ENCODE results near the gene VCAN. TPM values are rescaled to one million over a fixed set of nuclear protein-coding genes. Genes with fewer than 3 reads are reported as not detected.

The VCAN gene
- total and polyA plus RNA-seq, 2 donors (not counting 1 experiment from before 2014, with no cell fraction given) = 2.0 TPM; not detected in 1

DNA sequence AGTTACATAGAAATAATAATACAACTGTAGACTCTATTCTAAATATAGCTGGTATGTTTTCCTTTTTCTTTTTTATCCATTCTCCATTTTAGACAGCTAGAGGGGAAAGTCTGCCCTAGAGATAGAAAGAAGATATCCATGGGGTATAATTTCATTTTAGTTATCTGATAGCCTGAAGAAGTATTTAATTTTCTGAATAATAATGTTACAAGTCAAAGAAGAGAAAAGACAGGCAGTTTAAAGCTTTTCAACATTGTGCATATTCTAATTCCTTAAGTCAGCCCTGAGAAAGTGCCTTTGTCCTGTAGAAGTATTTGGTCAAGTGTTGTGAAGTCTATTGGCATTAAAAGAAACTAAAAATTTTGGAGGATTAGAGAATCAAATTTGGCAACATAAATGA, 2.5 kb upstream of the VCAN start:
- peaks cover 30% of the 10 kb centered on the region for H3K4me1 Mint-ChIP-seq
- no peaks in the 10 kb centered on the region for H3K79me2 ChIP-seq (ENCODE audit: control insufficient read depth, insufficient read depth, low read length)
- ChIA-PET CTCF (no interaction called here), POLR2A (no interaction called here)
- no peaks in the 10 kb centered on the region for H4K20me1 ChIP-seq (ENCODE audit: control insufficient read depth, insufficient read depth, low read length, poor library complexity, severe bottlenecking)
- intact Hi-C loops (cut with micrococcal nuclease) = no loop called here
- ATAC-seq (ENCODE audit: low read depth) = no peak
- H3K36me3 ChIP-seq (replicated peaks in 1 of 2; ENCODE audit: control extremely low read depth in 1 of 2, control insufficient read depth in 1 of 2, extremely low read depth in 1 of 2, insufficient read depth in 2 of 2, low read length in 1 of 2) = no peaks in the 10 kb centered on the region
- peaks cover 0 to 15% (median 0%) of the 10 kb centered on the region in 3 donors for H3K9me3 ChIP-seq (ENCODE audit: control extremely low read depth in 1 of 3, control insufficient read depth in 2 of 3, insufficient read depth in 1 of 3, low read length in 2 of 3)
- H3K4me3 Mint-ChIP-seq = no peak overlapping the region
- H3K27me3 ChIP-seq (replicated peaks in 1 of 4; ENCODE audit: control extremely low read depth in 1 of 4, control insufficient read depth in 3 of 4, insufficient read depth in 4 of 4, low read length in 3 of 4) = peaks cover 0 to 33% (median 23%) of the 10 kb centered on the region in 4 experiments
- H3K4me1 ChIP-seq (ENCODE audit: control insufficient read depth in 2 of 2, insufficient read depth in 2 of 2, low read length in 2 of 2) = peaks cover 22 to 26% of the 10 kb centered on the region in 2 donors
- TF ChIP-seq, protein P1, sequence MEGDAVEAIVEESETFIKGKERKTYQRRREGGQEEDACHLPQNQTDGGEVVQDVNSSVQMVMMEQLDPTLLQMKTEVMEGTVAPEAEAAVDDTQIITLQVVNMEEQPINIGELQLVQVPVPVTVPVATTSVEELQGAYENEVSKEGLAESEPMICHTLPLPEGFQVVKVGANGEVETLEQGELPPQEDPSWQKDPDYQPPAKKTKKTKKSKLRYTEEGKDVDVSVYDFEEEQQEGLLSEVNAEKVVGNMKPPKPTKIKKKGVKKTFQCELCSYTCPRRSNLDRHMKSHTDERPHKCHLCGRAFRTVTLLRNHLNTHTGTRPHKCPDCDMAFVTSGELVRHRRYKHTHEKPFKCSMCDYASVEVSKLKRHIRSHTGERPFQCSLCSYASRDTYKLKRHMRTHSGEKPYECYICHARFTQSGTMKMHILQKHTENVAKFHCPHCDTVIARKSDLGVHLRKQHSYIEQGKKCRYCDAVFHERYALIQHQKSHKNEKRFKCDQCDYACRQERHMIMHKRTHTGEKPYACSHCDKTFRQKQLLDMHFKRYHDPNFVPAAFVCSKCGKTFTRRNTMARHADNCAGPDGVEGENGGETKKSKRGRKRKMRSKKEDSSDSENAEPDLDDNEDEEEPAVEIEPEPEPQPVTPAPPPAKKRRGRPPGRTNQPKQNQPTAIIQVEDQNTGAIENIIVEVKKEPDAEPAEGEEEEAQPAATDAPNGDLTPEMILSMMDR (IDR thresholded peaks at IDR 0.05) = no peak
- TF ChIP-seq EZH2 (IDR thresholded peaks at IDR 0.05; ENCODE audit: borderline replicate concordance, insufficient read depth, low read depth, low read length, poor library complexity, severe bottlenecking) = no peak
- no peak overlapping the region for H3K4me2 ChIP-seq (replicated peaks; ENCODE audit: low read depth, low read length, poor library complexity, severe bottlenecking)
- no peak overlapping the region for H3K4me3 ChIP-seq (ENCODE audit: control extremely low read depth in 1 of 5, extremely low read depth in 1 of 5, insufficient read depth in 1 of 5, low read depth in 2 of 5, low read length in 4 of 5)
- H3K9ac ChIP-seq (ENCODE audit: low read length) = no peak overlapping the region
- DNase-seq = no peak
- no peak overlapping the region for H2AFZ ChIP-seq (ENCODE audit: insufficient read depth, low read depth, low read length, poor library complexity, severe bottlenecking)
- H3K27ac ChIP-seq (ENCODE audit: low read length in 2 of 2) = no peak overlapping the region
- H3K27ac Mint-ChIP-seq = no peak overlapping the region
- H3K9me3 Mint-ChIP-seq (ENCODE audit: insufficient read depth) = no peaks in the 10 kb centered on the region
- H3K27me3 Mint-ChIP-seq = peaks cover 78% of the 10 kb centered on the region

DNA sequence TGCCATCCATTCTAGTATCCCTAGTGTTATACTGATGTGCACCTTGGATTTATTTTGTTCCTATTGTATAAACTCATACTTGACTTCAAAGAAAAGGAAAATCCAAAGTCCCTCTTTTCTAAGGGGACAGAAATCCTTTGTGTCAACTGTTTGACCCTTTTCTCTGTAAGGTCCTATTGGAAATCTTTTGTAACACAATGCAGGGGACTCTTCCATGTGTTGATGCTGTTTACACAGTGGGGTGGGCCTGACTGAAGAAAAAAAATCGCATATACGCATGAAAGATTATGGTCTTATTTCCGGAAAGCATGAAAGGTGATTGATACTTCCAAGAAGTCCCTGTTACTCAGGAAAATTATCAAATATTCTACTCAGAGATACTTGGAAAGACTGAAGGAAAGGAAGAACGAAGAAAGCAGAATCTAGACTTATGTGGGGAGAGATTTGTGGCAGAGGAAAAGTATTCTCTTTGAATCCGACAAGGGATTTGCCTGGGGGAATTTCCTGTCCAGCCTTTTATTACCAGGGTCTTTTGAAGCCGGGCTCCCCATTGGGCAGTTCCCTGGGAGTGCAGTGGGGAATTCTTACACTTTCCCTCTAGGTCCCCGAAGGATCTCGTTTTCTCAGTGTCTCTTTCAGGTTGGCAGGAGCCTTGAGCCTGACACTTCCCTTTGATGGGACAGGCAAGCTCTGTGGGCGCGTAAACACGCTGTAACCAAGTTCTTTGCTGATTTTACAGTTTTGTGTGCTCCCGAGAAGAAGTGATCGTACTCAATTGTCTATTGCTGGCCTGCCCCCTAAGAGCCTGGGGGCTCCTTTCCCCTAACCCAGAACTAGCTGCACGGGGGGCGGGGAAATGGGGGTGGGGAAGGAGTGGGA, 779 bp upstream of the VCAN start:
- H3K27me3 Mint-ChIP-seq = peaks cover 80% of the 10 kb centered on the region
- intact Hi-C loops (cut with micrococcal nuclease) = loop anchor here (5.0 kb wide), 1 partner anchor 828 kb away; no protein-coding TSS in a partner anchor
- TF ChIP-seq, protein P1 (IDR thresholded peaks at IDR 0.05) = no peak
- no peak for TF ChIP-seq EZH2 (IDR thresholded peaks at IDR 0.05; ENCODE audit: borderline replicate concordance, insufficient read depth, low read depth, low read length, poor library complexity, severe bottlenecking)
- Histone ChIP-seq H3K4me3 (ENCODE audit: control extremely low read depth in 1 of 5, extremely low read depth in 1 of 5, insufficient read depth in 1 of 5, low read depth in 2 of 5, low read length in 4 of 5) (no peak overlapping the region), H3K9ac (ENCODE audit: low read length) (no peak overlapping the region), H2AFZ (ENCODE audit: insufficient read depth, low read depth, low read length, poor library complexity, severe bottlenecking) (no peak overlapping the region), H4K20me1 (ENCODE audit: control insufficient read depth, insufficient read depth, low read length, poor library complexity, severe bottlenecking) (no peaks in the 10 kb centered on the region), H3K4me1 (ENCODE audit: control insufficient read depth in 2 of 2, insufficient read depth in 2 of 2, low read length in 2 of 2) (peaks cover 33 to 39% of the 10 kb centered on the region in 2 donors), H3K79me2 (ENCODE audit: control insufficient read depth, insufficient read depth, low read length) (no peaks in the 10 kb centered on the region), H3K27ac (ENCODE audit: low read length in 2 of 2) (no peak overlapping the region), H3K36me3 (replicated peaks in 1 of 2; ENCODE audit: control extremely low read depth in 1 of 2, control insufficient read depth in 1 of 2, extremely low read depth in 1 of 2, insufficient read depth in 2 of 2, low read length in 1 of 2) (no peaks in the 10 kb centered on the region), H3K4me2 (replicated peaks; ENCODE audit: low read depth, low read length, poor library complexity, severe bottlenecking) (no peak overlapping the region), H3K9me3 (ENCODE audit: control extremely low read depth in 1 of 3, control insufficient read depth in 2 of 3, insufficient read depth in 1 of 3, low read length in 2 of 3) (peaks cover 0 to 21% (median 0%) of the 10 kb centered on the region in 3 donors), H3K27me3 (replicated peaks in 1 of 4; ENCODE audit: control extremely low read depth in 1 of 4, control insufficient read depth in 3 of 4, insufficient read depth in 4 of 4, low read length in 3 of 4) (peaks cover 0 to 46% (median 34%) of the 10 kb centered on the region in 4 experiments)
- peak overlapping the region; percentile 19 for H3K4me3 Mint-ChIP-seq
- ChIA-PET POLR2A (no interaction called here), CTCF (no interaction called here)
- no peaks in the 10 kb centered on the region for H3K9me3 Mint-ChIP-seq (ENCODE audit: insufficient read depth)
- WGBS (ENCODE audit: insufficient coverage) = 7% methylated on average over 5 of the region's 15 CpGs
- peaks cover 38% of the 10 kb centered on the region for H3K4me1 Mint-ChIP-seq
- ATAC-seq (ENCODE audit: low read depth) (no peak), DNase-seq (no peak)
- H3K27ac Mint-ChIP-seq = no peak overlapping the region

Measured in B cell (primary cell).